GM19467 (cell line): ENCODE measurements around the gene ZNRF2.
A peak's percentile ranks its signal among the peaks of the same experiment; 100 is the strongest.

Experiments
- ATAC-seq: cut with Tn5 transposase; IDR thresholded peaks from one replicate; pipeline ENCODE4 v1.9.1; 2021; ENCODE audit warnings: mild to moderate bottlenecking, moderate library complexity; ENCODE audit not compliant: unreplicated experiment

Gene ZNRF2

DNA sequence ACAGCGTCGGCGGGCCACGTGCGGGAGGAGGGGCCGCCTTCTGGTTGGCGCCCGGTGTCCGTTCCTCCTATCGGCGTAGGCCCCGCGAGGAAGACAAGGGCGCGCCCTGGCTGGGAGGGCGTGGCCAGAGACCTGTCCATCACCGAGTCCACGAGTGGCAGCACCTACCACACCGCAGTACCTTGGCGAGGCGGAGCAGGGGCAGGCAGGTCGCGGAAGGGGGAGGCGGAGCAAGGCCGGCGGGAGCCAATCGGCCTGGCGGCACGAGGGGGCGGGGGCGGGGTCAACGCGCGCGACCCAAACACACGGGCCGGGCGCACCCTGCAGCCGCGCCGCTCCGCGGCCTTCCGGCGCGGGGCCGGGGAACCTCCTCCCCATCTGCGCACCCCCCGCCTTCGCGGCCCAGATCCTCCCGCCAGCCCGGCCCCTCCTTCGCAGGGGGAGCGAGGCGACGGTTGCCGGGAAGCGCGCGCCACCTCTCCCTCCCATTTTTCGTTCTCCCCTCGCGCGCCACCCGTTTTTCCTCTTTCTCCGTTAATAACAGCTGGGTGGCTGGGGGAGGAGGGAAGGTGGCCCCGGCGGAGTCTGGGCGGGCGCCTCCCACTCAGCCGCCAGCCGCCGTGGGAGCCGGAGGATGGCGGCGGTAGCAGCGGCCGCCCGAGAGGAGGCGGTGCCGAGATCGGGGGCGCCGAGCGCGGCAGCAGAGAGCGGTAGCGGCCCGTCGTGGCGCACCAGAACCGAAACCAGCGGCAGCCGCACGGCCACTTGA, at the start of gene ZNRF2:
Gene ZNRF2 (plus strand): TSS at position 300 of the 769 bp plus-strand sequence. CDS start 761 bp downstream, outside the sequence.
- ATAC-seq: peak; percentile 87

DNA sequence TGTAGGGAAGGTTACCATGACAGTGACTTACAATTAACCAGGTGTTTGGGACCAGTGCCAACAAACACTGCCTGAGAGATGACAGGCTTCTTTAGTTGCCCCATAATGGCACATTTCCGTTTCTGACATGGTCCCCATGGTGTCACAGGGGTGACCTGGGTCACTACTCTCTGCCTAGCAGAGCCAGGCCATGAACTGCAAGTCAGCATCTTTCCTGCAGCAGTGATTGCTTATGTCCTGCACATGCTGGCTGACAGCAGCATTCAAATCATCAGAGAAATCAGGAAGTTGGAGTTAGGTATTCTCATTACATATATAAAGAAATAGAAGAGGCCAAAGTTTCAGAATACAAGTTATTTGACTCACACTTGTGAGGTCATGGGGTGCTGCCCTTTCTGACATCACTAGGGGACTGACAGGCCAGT, 47.1 kb upstream of the ZNRF2 start:
- ATAC-seq: no peak

DNA sequence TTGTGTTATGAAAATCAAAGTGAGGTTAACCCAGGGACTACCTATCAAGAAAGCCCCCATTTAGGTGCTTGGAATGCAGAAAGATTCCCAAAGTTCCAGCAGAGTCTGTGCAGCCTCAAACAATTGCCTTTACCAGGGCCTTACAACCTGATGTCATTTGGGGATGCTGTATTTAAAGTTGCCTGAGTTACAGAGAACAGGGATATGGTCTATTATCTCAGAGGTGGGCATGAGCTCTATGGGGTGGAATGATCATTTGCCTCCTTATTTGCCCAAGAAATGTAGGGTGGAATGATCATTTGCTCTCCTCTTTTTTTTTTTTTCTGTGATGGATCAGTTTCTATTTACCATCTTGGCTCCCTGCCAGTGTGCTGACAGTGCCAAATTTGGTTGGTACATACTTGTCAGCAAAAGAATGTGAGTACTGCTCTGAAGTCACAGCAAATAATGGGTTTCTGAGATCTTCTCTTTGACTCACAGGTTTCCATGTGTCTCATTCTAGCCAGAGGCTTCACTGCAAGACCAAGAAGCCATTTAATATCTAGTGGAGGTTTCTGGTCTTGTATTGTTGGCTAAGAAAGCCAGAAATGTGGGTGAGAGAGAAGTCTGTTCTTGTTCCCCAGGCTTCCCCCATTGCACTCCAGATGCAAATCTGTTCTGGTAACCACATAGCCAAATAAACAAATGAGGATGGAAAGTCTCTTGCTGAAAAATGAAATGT, 45.5 kb upstream of the ZNRF2 start:
- no peak for ATAC-seq

DNA sequence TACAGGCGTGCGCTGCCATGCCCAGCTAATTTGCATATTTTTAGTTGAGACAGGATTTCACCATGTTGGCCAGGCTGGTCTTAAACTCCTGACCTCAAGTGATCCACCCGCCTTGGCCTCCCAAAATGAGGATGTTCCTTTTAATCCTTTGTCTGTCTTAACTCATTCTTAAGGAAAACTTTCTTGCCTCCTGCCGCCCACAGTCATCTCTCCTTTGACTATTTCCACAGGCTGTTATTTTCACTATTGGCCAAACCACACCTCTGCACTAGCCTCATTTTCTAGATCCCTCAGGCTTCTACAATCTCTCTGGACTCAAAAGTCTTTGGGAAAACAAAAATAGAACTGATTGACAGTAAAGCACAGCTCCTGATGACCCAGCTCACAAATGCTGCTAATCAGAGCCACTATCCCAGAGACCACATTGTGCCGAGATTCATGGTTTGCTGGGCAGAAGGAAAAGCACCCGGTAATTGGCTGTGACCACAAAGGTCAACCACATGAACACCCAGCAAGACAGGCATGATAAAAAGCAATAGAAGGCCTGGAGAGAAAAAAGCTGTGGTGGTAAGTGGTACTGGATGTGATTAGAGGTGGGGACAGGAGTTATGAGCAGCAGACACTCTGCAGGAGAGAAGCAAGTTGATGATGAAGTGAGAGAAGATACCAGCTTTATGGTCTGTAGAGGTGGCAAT, 44.1 kb upstream of the ZNRF2 start:
- ATAC-seq: no peak

- no peak for ATAC-seq
These were observed 42.6 kb upstream of the ZNRF2 start for GRCh38 chr7:30241767-30242166.

GRCh38 chr7:30244340-30244739, 40.1 kb upstream of the ZNRF2 start:
- no peak for ATAC-seq

- no peak for ATAC-seq
These were observed 38.5 kb upstream of the ZNRF2 start for GRCh38 chr7:30245913-30246312.

DNA sequence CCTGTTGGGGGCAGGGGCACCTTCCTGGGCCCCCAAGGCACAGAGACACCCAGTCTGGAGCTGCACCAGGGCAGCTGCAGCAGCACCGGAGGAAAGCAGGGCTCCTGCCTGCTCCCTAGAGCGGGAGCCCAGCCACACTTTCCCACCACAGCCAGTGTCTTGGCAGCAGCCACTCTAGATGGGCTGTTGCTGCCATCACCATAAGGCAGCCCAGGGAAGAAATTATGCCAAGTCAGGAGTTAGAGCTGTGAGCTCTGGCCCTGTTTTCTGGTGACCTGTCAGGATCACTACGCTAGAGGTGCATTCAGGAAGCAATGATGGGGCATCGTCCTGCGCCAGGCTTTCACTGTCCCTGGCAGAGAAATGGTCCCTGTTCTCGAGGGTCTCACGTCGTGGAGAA, 38.0 kb upstream of the ZNRF2 start:
- no peak for ATAC-seq

DNA sequence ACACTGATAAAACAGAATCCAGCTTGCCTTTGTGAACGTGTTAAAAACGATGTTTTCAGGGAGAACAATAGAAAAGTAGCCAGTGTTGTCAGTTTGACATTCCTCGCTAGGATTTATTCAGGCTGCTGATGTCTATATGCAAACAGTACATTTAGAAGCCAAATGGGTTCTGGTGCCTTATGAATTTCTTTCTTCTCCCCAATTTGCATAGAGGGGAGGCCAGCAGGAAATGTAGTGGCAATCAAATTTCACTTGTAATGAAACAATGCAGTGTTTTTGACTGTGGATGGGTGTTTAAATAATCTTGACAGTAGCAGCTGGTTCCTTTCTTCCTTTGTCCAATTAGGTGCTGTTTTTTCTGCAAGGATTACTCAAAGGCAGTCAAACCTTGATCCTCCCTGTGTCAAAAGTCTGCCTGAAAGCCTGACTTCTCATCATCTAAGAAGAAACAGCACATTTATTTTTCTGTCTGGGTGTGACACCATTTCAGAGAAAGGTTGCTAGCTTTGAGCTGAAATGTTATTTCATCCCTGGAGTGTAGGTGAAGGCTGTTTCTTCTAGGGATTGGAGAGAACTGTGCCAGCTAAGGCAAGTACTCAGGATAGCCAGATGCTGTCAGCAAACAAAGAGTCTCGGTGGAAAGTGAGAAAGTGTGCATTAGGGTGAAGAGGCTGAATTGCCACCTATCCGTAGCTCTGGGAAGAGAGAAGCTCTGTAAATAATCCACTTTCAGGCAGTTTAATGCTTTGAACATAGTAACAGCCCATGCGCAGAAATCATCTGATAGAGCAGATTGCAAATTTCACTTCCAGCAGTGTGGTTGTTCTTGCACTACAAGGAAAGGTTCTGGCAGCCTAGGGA, 36.6 kb upstream of the ZNRF2 start:
- no peak for ATAC-seq

DNA sequence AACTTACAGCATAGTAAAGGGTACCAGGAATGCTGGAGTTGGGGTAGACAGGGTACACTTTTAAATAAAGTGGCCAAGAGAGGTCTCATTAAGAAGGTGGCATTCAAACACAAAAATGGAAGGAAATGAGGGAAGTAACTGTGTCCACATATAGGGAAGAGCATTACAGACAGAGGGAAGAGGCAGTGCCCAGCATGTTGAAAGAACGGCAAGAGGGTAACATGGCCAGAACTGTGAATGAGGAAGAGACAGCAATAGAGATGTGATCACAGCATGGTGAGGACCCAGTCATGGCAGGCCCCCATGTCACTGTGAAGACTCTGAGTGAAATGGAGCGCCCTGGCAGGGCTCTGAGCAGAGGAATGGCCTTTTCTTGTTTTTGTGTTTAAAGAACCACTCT, 35.1 kb upstream of the ZNRF2 start:
- ATAC-seq: no peak

DNA sequence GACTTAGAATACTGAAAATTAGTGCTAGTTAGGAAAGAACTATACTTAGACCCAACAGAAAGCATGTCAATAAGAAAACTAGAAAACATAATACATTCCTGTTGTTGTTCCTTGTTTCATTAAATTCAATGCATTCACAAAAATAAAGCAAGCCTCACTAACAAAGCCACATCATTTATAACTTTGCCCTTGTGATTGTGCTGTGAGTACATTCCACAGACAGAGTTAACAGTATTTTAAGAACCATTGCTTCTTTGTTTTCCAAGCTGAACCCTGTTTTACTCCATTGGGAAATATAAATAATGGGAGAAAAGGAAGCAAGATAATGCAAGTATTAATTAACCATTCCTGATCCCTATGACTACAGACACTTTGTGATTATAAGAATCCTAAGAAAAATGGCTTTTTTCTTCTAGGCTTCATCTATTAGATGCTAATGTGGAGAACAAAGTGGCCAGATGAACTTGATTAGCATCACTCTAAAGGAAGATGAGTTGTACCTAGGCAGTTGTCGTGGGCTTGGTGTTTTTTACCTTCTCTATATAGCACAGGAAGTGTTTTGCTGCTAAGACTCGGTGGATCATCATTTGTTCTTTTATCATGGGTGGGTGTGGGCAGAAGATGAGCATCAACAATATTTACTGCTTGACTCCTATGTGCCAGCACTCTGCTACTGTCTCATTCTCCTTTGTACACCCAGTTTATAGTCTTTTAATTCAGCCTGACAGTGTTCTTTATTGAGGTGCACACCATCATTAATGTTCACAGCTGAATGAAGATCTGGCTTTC, 34.2 kb upstream of the ZNRF2 start:
- no peak for ATAC-seq

DNA sequence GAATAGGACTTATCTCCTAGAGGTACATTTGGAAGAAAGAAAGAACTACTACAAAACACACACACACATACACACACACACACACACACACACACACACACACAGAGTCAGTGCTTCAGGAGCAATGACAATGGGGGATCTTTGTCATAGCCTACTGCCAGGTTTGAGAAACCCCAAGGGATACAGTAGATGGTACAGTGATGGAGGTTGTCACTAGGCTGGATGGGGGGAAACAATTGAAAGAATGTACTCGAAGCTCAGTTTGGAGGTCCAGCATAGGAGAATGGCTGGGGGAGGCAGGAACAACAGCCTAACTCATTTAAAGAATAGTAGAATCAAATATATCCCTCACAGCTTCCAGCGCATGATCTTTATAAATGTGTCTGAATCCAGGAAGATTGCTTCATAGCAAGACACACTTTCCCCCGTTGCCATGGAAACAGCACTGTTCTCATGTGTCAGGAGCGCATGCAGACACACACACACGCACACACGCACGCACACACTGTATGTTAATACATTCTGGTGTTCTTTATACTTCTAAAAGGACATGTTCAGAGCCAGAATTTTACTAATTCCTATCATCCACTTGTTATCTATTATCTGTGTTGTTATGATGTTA, 32.6 kb upstream of the ZNRF2 start:
- ATAC-seq: no peak

DNA sequence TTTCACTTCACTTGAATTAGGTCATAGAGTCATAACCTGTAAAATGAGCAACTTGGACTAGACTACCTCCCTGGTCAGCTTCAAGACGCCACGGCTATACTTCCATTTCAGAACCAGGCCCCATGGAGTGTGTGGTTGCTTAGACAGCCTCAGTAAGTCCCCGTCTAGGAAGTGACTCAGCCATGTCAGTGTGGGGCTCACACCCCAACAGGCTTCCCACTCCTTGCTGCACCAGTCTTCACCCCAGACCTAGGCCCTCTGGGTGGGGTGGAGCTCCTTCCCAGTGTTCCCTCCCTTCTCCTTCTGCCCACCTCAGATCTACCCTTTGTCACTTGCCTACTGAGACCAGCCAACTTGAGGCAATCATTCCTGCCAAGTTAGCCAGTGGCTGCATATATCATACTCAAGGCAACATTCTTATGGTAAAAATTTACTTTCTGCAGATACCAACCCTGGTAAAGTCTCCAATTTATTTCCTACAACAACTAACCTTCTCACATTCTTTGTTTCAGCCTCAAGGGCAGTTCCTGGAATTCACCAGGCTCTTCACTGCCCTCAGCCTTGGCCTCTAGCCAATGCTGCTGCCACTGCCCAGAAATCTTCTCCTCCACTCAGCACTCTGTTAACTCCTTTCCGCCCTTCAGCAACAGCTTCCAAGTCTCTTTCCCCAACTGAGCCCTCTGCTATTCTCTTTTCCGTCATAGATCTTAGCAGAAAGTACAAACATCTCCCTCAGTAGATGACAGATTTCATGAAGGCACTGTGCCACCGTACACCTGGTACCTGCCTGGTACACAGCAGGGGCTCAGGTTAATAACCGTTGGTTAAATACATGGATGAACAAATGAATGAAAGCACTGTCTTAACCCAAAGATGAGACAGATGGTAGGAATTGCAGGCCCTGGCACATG, 31.3 kb upstream of the ZNRF2 start:
- ATAC-seq: no peak

GRCh38 chr7:30253796-30254165, 30.6 kb upstream of the ZNRF2 start:
- ATAC-seq: no peak

DNA sequence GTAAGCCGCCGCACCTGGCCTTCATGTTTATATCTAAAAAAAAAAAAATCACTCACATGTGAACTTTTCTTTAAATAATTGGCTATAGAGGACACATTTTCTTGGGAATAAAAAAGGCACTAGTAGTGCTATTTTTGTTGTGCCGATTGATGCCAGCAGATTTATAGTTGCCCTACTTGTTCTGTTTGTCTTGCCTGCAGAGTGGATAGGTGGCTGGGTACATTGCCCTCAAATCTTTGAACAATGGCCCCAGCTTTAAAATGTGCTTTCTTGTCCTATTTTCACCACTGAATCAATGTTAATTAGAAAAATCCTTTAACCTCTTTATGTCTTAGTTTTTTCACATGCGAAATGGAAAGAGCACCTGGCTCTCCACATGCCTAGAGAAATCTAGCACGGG, 30.1 kb upstream of the ZNRF2 start:
- no peak for ATAC-seq

GRCh38 chr7:30254717-30255063, 29.7 kb upstream of the ZNRF2 start:
- ATAC-seq: no peak

DNA sequence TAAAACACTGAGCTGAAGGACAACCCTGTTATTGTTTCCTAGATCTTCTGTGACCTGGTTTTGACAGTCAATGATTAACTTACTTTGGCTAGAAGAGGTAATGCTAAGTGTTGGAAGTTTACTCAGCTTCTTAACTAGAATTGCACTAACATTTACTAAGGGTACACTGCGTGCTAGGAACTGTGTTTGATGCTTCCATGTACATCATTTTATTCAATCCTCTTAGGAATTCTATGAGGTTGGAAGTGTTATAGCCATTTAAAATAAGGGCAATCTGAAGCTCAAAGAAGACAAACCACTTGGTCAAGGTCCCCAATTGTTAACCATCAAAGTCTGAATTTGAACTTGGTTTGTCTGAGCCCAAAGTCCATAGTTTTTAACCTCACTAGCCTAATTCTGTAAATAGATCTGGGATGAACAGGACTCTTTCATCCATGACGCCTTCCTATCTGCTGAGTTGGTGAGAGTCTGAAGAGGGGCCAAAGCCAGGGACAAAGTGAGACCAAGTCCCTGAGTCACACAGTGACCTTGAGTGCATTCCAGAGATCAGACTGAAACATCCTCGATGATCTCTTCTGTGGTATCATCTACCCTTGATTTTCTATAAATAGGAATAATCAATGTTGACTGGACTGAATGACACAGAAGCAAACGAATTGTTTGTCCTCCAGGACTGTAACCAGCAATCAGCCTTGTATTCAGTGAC, 29.2 kb upstream of the ZNRF2 start:
- no peak for ATAC-seq

GRCh38 chr7:30256349-30256858, 28.0 kb upstream of the ZNRF2 start:
- ATAC-seq: no peak
